GM21723 (cell line): ENCODE results near the gene RAMP3.

Experiments used
- ATAC-seq: cut with Tn5 transposase; IDR thresholded peaks from one replicate; pipeline ENCODE4 v1.9.1; 2021; ENCODE audit warnings: mild to moderate bottlenecking, moderate library complexity; ENCODE audit not compliant: unreplicated experiment

The RAMP3 gene

DNA sequence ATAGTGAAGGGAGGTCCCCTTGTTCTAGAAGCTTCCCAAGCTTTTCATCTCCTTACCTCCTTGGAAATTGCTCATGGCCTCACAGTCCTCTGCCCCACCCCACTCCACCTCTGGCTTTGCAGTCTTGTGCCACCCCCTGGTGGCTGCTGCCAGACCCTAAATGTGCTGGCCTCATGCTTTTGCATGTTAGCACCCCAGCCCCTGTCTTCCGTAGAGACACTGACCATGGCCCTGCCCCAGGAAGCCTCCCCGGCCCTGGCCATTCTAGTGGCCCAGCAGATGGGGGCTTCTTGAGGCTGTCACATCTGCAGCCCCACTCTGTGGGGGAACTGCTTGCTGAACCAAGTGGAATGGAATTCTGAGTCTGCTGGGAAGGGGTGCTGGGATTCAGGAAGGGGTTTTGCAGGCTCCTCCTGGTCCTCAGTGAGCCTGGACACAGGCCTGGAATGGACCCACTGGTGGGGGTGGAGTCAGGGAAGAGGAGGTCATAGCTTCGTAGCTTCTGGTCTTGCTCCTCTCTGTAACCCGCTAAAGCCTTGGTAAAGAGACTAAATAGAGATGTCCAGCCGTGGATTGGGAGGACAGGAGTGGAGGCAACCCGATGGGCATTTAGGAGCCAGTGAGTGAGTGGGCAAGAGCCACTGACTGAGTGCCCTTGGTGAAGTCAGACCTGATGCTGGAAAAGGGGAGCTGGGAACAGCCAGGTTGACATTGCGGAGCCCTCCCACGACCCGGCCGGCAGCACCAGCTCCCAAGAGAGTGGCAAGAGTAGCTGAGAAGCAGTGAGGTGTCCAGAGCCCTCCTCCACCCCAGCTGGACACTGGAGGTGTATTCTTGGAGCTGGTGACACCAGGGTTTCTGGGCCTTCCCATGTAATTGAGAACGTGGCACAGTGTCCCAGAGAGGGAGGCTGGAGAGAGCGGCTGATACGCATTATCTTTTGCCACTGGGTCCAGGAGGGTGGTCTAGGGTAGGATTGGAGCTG, 20.9 kb downstream of the RAMP3 start:
- no peak for ATAC-seq

DNA sequence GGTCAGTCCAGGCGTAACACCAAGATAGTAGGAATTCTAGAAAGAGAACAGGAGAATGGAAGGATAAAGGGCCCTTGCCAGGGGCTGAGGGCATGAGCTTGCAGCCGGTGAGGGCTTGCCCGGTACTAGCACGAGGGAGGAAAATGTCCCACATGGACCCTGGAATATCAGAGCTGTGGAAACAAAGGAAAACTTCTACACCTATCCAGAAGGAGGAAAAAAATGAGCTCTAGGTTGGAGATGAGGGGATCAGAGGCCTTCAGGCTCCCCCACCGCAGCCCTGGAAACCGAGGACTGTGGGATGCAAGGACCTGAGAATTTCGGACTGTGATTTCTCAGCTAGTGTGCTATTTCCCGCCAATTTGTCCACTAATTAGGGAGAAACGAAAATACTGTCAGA, 22.1 kb downstream of the RAMP3 start:
- no peak for ATAC-seq

DNA sequence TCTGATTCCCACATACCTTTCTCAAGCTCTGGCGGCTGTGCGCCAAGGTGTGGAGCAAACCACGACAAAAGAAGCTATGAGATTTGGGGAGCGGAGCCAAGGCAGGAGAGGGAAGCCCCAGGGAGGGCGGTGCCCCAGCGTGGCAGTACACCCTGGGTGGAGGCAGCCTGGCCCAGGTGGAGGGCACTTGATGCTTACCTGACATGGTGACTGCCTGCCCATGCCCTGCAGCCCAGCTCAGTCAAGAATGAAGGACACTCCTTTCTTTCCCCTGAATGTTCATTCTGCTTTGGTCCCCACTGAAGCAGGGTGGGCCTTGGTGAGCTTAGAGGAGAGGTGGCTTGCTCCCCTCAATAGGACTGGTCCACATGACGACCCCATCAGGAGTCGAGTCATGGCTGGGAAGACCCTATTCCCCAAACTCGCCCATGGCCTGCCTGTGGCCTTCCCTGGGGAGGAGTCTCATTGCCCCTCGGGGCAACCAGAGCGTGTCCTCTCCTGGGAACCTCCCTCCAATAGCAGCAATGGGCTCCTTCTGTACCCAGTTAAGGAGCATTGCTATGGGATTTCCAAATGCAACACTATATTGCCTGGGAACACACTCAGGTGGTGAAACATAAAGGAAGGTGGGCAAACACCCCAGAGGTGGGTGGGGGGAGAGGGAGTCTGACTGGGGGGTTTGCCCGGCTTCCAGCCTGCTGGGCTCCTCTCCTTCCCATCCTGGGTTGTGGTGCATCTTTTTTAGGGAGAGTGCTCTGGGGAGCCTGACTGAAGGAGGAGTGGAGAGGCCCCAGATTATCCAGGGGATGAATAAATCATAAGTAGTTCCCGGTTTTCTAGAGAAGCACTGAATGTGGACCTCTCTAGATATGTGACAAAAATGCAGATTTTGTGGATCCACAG, 22.7 kb downstream of the RAMP3 start:
- ATAC-seq: no peak

DNA sequence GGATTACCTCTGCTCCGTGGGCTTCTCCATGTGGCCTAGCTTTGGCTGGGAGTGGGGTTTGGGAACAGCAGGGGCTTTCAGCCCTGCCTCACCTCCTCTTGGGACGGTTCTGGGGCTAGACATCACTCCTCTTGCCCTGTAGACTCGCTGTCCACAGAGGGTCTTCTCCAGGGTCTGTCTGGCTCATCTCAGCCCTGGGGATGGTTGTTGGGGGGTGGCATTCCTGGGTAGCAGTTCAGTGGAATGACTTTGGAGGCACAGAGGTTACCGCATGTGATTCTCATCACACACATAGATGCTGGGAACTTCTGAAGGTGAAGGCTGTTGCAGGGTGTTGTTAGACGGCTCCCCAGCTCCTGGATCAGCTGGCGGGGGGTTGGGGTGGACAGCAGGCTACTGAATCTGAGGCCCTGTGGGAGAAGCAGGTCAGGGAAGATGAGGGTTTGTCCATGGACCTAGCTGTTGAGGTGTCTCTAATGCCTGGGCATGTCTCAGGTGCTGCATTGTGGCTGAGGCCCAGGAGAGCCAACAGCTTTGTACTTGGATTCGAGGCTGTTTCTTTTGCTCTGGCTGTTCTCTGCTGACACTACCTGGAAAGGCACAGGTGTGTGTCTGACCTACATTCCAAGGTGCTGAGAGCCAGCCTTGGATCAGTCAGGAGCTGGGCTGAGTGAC, 23.8 kb downstream of the RAMP3 start:
- ATAC-seq: no peak

DNA sequence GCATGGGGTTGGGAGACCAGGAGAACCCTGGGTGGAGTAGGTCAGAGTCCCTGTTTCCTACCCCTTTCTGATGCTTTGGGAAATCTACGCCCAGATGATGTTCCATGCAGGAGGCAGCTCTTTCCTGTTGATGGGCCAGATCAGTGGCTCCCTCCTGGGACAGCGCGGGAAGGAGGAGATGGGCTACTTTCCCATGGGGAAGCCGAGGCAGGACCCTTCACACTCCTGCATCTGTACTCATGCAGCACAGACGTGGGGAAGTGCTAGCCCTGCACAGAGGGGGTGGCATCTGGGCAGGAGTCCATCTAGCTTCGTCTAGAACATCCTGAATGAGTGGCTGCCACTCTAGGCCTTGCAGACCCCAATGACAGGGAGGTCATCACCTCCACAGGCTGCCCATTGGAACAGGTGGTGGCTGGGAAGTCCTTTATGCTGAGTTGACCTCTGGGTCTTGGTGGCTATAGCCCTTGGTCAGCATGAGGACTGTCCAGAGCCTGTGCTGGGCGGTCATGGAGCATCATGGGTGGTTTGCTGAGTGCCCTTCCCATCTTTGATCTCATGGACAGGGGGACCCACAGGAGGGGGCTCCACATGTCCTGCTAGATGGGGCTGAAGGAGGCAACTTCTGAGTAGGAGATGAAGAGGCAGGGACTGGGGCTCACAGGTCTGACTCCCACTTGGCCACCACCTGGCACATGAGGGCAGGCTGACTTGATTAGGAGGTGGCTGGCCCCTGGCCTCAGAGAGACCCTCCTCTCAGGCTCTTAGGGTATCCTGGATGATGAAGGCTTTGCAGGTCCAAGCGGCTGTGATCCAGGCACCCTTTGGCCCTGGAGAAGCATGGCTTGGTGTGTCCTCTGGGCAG, 24.6 kb downstream of the RAMP3 start:
- ATAC-seq: no peak

DNA sequence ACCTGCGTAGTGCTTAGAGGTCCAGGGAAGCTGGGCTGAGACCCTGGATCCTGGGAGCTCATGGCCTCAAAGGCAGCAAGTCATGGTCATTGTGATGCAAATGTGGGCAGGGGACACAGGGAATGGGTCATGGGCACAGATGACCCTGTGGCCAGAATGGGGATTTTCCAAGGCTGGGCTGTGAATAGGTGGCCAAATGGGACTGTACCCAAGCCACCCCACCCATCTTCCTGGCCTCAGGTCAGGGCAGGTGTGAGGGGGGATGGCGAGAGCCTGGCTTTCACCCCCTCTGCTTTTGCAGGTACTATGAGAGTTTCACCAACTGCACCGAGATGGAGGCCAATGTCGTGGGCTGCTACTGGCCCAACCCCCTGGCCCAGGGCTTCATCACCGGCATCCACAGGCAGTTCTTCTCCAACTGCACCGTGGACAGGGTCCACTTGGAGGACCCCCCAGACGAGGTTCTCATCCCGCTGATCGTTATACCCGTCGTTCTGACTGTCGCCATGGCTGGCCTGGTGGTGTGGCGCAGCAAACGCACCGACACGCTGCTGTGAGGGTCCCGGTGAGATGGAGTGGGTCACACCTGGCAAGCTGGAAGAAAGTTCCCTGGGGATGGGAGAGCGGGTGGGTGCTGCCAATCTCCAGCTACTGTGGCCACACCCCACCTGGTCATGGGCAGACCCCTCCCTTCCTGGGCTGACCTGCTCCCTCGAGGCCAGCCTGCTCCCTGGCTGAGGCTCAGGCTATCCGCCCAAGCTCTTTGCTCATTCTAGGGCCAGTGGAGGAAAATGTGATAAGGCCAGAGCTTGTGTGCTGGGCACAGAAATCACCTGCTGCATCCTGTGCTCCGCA, 25.5 kb downstream of the RAMP3 start:
- no peak for ATAC-seq

DNA sequence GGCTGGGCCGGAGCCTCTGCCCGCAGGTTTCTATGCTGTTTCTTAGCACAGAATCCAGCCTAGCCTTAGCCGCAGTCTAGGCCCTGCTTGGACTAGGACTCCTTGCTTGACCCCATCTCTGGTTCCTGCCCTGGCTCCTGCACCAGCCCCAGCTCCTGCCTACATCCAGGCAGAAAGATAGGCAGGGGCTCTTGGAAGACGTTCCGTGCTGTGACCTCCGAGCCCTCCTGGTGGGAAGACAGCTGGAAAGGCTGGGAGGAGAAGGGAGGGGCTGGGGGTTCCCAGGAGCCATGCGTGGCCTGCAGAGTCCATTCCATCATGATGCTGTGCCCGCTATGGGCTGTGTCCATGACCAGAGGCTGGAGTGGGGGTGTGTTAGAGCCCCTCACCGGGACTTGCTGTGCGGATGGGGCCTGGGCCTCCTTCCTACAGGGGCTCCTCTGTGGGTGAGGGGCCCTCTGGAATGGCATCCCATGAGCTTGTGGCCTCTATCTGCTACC, 26.2 kb downstream of the RAMP3 start:
- ATAC-seq: no peak

DNA sequence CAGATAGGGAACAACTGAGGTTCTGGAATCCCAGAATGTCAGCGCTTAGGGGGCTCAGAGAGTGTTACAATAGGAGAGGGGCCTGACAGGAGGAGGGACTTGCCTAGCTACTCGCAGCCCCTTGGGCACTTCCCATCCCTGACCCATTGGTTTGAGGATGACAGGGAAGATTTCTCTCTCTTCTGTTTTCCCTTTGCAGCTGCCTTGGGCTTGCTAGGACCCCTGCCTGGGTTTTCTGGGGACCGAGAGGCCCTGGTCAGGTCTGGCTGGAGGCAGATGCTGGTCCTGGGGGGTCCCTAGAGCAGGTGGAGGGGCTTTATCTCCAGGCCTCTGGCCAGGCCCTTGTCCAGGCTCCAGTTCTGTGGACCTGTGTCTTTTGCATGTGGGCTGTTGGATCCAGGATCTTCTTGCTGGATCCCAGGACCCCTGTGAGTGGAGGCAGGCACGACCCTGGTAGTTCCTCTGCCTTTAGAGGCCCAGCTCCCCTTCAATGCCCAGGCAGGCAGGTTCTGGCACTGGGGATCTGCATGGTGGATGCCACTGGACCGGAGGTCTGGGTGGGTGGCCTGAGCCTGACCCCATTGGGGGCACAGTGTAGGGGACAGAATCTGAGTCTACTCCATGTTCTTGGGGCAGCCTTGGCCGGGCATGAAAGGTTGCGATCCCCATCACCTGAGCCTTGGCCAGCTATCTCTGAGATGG, 26.9 kb downstream of the RAMP3 start:
- no peak for ATAC-seq

DNA sequence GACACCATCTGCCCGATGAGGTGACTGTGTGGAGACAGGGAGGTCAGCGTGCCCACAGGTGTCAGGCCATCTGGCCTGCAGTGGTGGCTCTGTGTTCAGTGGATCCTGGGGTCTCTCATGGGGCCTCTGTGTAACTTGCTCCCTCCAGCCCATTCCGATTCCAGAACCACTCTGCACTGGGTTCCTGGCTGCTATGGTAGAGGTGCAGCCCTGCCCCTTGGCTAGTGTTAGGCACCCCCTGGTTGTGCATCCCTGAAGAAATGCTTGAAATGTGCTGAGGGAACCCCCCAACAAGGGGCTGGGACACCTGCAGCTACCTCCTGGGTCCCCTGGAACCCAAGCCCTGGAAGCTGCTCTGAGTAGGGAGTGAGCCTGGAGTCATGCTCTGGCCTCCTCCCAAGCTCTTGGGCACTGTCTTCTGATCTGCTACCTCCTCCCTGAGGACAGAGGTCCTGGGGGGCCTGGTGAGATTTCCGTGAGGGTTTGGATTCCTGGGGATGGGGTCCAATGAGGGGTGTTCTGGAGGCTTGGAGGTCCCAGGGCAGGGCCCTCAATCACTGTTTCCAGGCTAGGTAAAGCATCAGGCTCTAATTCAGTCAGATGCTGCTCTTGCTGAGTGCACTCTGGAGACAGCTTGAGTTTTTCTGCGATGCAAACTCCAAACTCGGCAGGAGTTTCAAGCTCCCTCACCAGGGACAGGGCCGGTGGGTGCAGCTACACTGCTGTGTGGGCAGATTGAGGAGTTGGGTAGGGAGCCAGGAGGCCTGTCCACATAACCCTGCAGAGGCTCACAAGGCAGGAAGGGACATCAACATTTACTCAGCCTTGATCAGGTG, 27.7 kb downstream of the RAMP3 start:
- no peak for ATAC-seq

DNA sequence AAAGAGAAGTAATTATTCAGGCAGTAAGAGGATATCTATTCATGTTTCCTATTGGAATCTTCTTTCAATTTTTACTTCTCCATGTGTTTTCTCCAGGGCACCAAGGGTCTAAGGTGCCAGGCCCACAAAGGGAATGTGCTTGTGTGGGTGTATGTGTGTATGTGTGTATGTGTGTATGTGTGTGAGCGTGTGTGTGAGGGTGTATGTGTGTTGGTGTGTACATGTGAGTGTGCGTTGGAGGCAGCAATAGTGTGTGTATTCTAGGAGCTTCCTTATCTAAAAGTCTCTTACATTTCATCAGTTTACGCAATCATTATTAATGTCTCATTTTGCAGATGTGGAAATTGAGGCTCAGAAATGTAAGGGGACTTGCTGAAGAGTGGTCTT, 28.3 kb downstream of the RAMP3 start:
- no peak for ATAC-seq

DNA sequence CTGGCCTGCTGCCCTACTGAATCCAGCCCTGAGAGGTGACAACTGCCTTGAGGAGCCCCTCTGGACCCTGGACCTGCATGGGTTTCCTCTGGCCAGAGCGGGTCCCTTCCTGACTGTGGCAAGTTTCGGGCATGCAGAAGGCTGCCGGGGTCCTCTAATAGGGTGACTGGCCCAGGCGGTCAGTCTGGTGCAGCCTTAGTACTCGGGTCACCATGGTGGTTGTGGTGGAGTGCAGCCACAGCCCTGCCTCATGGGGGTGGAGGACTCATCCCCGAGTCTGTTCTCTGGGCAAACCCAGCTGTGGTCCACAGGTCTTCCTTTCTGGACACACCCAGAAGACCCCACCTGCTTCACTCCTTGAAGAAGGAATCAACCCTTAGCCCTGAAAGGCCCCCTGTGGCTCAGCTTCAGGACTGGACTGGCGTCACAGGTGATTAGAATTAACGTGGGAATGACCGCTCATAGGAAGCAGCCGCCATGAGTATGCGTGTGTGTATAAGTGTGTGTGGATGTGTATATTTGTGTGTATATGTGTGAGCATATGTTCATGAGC, 28.7 kb downstream of the RAMP3 start:
- no peak for ATAC-seq

DNA sequence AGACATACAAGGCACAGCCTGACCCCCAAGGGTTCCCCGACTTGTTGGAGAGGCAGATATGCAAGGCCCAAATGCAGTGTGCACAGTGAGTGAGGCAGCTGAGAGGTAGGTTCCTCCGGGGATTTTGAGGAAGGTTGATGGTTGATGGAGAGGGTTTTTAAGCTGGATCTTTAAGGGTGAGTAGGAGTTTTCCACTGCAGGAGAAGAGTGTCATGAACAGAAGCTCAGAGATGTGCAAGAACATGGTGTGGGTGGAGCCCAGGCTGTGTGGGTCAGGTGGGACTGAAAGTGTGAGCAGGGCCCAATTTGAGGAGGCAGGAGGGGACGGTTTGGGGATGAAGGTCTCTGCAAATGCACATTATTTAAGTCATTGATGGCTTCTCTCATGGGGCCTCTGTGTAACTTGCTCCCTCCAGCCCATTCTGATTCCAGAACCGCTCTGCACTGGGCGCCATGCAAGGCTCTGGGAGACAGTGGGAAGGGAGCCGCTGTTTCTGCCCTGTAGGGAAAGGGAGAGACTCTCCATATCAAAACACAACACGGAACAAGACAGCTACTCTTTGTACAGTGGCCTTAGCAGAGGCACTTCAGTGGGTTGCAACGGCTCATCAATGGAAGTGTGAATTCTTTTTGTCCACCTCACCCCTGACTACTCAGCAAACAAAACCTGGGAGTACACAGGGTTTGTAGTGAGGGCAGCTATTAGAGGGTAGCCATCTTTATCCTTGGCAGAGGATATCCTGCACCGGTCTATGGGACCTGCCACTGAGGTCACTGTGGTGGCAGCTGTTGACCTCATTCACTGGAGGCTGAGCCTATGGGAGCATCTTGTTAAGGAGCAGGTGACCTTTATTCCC, 29.7 kb downstream of the RAMP3 start:
- no peak for ATAC-seq

DNA sequence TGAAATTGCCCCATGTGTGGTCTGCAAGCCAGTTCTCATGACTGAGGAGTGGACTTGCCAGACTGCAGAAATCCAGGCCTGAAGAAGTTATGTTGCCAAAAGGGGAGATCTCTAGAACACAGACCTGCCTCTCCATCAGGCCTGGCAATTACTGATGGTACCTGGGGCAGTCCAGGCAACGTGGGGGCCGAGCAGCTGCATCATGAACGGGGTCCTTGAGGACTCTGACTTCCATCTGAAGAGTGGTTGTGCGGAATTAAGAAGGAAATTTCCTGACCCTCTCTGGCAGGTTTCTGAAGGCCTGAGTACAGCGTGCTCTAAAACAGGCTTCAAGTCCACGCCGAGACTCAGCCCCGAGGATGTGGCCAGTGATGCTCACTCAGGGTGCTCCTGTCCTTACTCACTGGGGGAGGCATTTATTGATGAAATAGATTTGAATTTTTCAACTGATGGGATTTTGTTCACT, 30.4 kb downstream of the RAMP3 start:
- no peak for ATAC-seq

DNA sequence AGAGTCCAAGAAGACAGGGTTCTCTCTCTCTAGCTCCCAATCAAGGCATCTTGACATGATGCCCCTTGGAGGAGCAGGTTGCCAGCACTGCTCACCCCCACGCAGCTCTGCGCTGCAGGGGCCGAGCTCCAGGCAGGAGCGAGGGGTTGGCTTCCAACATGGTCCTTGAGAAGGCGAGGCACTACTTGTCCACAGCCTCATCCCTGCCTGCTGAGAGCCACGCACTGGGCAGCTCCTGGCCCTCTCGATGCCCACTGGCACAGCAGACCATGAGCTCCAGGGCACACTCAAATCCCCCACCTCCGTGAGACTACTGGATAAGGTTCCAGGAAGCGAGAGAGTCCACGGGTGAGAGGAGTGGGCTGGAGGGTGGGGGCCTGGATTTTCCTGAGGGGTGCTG, 31.1 kb downstream of the RAMP3 start:
- ATAC-seq: no peak

DNA sequence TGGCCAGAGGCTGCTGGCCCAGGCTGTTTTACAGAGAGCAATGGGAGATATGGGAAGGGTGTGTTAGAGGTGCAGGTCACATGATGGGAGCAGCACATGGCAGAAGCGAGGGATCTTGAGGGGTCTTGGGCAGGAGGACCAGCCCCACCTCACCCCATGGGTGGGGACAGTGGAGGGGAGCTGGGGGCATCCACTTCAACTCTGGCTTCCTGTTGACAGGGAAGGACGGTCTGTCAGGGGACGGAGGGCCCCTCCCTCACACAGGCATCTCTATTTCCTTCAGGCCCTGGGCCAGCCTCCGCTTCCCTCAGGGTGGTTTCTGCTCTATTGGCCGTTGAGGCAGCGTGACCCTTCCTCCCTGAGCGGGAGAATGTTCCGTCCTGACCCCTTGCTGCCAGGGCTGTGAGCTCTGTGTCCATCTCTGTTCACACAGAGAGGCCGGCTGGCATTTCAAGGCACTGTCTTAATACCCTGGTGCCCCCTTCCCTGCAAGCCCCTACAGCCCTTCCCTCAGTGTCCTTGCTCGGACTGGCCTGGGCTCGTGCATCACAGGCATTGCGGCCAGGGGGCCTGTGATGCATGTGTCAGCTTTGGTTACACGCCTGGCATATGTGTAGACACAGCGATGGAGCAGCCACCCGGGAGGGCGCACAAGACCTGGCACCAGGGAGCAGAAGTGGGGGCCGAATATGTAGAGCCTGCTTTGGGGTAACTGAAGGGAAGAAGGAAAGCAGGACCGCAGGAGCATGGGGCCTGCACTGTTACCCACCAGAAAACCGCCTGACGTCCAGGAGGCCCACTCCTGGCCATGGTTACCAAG, 31.8 kb downstream of the RAMP3 start:
- ATAC-seq: no peak
